HG02840 (cell line): ENCODE data around the gene B4GAT1.
"Not testable (repeated sequence)": the region's sequence is repeated elsewhere in the genome, so short reads cannot be mapped to it uniquely, and the experiment has no call there.

Experiments
- ATAC-seq: cut with Tn5 transposase; IDR thresholded peaks from one replicate; pipeline ENCODE4 v1.9.1; 2021; ENCODE audit warnings: mild to moderate bottlenecking, moderate library complexity, moderate number of reproducible peaks; ENCODE audit not compliant: unreplicated experiment, low FRiP score

B4GAT1 gene

DNA sequence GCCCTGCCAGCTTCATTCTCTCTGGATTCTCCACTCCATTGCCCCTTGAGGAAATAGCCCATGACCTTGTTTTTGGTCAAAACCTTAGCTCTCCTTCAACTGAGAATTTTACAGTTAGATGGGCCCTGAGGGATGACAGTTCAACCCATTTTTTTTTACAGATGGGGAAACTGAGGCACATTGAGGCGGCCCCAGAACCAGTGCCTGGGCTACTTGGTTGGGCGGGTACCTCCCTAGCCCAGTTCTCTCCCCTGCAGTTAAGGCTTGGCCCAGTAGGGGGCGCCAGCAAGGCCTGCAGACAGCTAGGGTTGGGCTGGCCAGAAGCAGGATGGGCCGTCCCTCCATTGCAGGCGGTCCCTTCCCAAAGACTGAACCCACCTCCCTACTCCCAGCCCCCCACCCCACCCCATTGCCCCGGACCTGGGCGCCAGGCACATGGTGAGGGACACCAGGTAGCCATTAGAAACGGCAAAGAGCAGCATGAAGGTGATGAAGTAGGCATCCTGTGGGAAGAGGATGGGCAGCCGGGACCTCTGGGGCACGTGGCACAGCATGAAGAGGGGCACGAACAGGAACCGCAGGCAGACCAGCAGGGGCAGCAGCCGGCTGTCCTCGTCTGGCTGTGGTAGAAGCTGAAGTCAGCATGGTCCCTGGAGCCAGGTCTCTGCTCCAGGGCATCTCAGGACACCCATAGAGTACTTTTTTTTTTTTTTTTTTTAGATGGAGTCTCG is 16.5 kb upstream of the B4GAT1 start:
- no peak for ATAC-seq

- ATAC-seq: no peak
Observed at GRCh38 chr11:66363187-66363601, 15.8 kb upstream of the B4GAT1 start.

GRCh38 chr11:66362481-66363147 is 15.2 kb upstream of the B4GAT1 start:
- ATAC-seq: no peak

DNA sequence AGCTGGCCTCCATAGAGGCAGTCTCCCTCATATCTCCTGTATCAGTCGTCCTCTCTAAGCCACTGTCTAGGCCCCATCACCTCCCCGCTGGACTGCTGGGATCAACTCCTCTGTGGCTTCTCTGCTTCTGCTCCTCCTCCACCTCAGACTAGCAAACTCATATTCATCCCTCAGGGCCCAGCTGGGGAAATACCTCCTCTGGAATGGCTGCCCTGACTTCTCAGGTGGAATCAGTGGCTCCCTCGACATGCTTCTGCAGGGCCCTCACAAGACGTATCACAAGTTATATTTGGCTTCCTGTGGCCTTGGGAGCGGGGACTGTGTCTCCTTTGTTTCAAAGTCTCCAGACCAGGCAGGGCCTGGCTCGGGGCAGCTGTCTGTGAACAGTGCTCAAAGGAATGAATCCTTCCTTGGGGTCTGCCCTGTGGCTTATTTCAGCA is 14.1 kb upstream of the B4GAT1 start:
- no peak for ATAC-seq

DNA sequence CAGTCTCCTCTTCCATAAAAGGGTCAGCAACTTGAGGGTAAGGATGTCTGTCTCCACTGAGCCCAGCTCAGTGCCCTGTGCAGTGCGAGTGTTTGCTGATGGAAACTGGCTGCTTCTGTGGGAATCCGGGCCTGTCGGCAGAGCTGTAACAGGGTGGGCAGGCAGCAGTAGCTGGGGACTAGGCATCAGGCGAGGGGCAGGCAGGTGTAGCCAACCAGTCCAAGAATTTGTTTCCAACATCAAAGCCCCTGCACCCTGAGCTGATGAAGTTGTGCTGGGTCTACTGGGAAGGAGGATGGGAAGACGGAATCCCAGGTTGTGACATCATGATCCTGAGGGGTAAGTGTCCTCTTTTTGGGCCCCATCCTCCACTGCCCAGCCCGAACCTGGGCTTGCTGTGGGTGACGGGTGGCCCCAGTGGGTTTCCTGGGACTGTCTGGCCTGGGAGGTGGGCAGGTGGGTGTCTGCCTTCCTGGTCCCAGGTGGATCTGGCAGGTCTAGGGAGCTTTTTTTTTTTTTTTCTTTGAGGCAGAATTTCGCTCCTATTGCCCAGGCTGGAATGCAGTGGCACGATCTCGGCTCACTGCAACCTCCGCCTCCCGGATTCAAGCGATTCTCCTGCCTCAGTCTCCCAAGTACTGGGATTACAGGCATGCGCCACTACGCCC is 13.1 kb upstream of the B4GAT1 start:
- ATAC-seq: no peak

DNA sequence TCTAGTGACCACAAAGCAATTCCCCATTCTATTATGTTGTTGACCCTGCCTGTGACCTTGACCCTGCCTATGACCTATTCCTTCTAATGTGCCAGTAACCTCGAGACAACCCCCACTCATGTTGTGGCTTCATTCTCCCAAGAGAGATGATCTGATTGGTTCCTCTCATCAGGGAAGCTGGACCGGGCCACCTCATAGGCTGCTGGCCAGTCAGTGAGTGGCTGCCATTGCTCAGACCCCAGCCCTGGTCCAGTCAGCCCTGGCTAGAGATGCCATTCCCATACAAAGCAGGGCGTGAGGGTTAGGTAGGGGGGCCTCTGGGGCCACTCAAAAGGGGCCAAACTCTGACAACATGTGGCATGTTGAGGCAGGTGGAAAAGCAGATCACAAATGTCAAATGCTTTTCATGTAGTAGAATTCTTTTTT is 12.2 kb upstream of the B4GAT1 start:
- ATAC-seq: no peak

- not testable (repeated sequence) for ATAC-seq
Observed at GRCh38 chr11:66350560-66351235, 3.3 kb upstream of the B4GAT1 start.

DNA sequence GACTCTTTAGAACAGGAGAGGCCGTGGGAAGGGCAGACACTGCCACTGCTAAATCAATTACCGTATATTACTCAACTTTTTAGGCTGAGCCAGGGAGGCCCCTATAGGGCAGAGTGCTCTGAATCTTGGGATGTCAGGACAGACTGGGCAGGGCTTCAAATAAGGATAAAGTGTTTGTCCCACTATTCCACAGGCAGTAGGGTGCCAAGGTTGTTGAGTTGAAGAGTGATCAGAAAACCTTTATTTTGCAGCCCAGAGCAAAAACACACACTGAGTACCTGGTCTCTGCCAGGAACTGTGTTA is 1.6 kb upstream of the B4GAT1 start:
- ATAC-seq: no peak

- no peak for ATAC-seq
Observed at GRCh38 chr11:66346476-66347424, 679 bp downstream of the B4GAT1 start.

DNA sequence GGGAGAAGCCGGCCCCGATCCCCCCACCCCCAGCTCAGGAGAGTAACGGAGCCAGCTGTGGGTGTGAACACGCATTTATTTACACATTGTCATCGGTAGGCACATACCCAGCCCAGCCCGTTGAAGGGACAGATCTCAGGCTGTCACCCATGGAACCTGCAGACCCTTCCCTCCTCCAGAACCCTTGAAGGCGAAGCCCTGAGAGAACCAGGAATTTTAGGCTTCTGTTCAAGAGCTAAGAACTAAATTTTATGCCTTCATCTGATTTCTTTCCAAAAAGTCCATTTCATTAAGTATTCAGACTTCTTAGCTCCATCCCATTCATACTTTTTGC is 2.1 kb downstream of the B4GAT1 start:
- no peak for ATAC-seq

- peak; percentile 82 for ATAC-seq
Observed at GRCh38 chr11:66344550-66345315, 2.7 kb downstream of the B4GAT1 start, which contains the start of gene BRMS1. Gene BRMS1, minus strand, starts transcription at chr11:66345104. Its CDS starts 2,870 bp downstream, at chr11:66342234.

- ATAC-seq: no peak
Observed at GRCh38 chr11:66343176-66343575, 4.3 kb downstream of the B4GAT1 start.

GRCh38 chr11:66341502-66342126 is 5.8 kb downstream of the B4GAT1 start:
- no peak for ATAC-seq

GRCh38 chr11:66340596-66341501 is 6.6 kb downstream of the B4GAT1 start:
- ATAC-seq: no peak

DNA sequence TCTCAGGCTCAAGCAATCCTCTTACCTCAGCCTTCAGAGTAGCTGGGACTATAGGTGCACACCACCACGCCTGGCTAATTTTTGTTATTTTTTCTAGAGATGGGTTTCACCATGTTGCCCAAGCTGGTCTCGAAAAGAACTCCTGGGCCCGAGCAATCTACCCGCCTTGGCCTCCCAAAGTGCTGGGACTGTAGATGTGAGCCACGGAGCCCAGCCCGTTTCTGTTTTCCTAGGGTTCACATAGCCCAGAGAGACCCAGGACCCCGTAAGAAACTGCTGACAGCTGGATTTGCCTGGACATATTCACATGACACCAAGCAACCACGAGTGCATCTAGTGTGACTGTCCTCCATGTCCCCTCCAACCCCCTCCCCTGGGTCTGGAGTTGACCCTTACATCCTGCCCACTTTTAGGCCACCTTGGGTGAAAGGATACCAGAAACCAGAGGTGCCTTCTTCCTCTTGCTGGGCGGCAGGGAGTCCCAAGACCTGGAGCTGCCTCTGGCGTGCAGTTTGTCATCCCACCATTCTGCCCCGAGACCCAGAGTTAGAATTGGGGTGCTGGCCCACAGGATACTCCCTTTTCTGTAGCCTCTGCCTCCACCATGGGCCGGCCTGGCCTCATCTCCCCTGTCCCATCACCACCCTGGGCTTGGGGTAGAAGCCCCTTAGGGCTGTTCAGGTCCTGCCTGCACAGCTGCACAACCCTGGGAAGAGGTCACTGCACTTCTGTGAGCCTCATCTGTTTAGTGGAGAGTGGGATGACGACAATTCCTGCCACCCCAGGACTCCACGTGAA is 7.5 kb downstream of the B4GAT1 start:
- ATAC-seq: no peak

GRCh38 chr11:66339162-66339675 is 8.2 kb downstream of the B4GAT1 start:
- no peak for ATAC-seq
